Trophoblast cell (in vitro differentiated cells and primary cell): ENCODE data around the gene USP47. TPM values are rescaled to one million over a fixed set of nuclear protein-coding genes. Genes with fewer than 3 reads are reported as not detected.

Experiments
- DNase-seq, 2 donors: peaks; one replicate each; pipeline ENCODE4 v3.0.0-alpha.2; 2016
- H2AFZ ChIP-seq: 2 replicates; pipeline ENCODE4 v1.6.1; 2013; ENCODE audit warnings: low read length, moderate library complexity, mild to moderate bottlenecking; ENCODE audit not compliant: insufficient read depth, poor library complexity
- H2AK5ac ChIP-seq: 2 replicates; pipeline ENCODE4 v1.6.1; 2013; ENCODE audit warnings: mild to moderate bottlenecking, low read length
- H2BK120ac ChIP-seq: 2 replicates; pipeline ENCODE4 v1.6.1; 2013; ENCODE audit warnings: low read length, mild to moderate bottlenecking, moderate library complexity; ENCODE audit not compliant: insufficient read depth, poor library complexity
- H2BK12ac ChIP-seq: 2 replicates; pipeline ENCODE4 v1.6.1; 2013; ENCODE audit warnings: mild to moderate bottlenecking, low read length, moderate library complexity
- H2BK5ac ChIP-seq: 2 replicates; pipeline ENCODE4 v1.6.1; 2013; ENCODE audit warnings: low read length, low read depth, moderate library complexity, mild to moderate bottlenecking; ENCODE audit not compliant: poor library complexity
- H3K14ac ChIP-seq: 2 replicates; pipeline ENCODE4 v1.6.1; 2013; ENCODE audit warnings: mild to moderate bottlenecking, low read length
- H3K18ac ChIP-seq: 2 replicates; pipeline ENCODE4 v1.6.1; 2013; ENCODE audit warnings: mild to moderate bottlenecking, low read length
- H3K23ac ChIP-seq: 2 replicates; pipeline ENCODE4 v1.6.1; 2013; ENCODE audit warnings: low read length
- H3K27ac ChIP-seq: 2 replicates; pipeline ENCODE4 v1.5.1; 2013; ENCODE audit warnings: low read depth, mild to moderate bottlenecking, inconsistent platforms, low read length, moderate library complexity
- H3K27me3 ChIP-seq: 2 replicates; pipeline ENCODE4 v1.6.1; 2013; ENCODE audit warnings: inconsistent platforms, mild to moderate bottlenecking, low read length, moderate library complexity; ENCODE audit not compliant: insufficient read depth
- H3K36me3 ChIP-seq, 2 experiments: 1 replicate in 1 of 2; 2 replicates in 1 of 2; pipeline ENCODE4 v1.6.1; 2013; ENCODE audit warnings: low read length in 2 of 2, mild to moderate bottlenecking in 2 of 2, moderate library complexity in 1 of 2; ENCODE audit not compliant: insufficient read depth in 2 of 2, control insufficient read depth in 1 of 2
- H3K4ac ChIP-seq: 2 replicates; pipeline ENCODE4 v1.6.1; 2013; ENCODE audit warnings: low read depth, mild to moderate bottlenecking, low read length, moderate library complexity
- H3K4me1 ChIP-seq, 2 experiments: 1 replicate in 1 of 2; 2 replicates in 1 of 2; pipeline ENCODE4 v1.6.1; 2013; ENCODE audit warnings: low read length in 2 of 2, mild to moderate bottlenecking in 2 of 2, moderate library complexity in 1 of 2; ENCODE audit not compliant: insufficient read depth in 2 of 2, control insufficient read depth in 1 of 2
- H3K4me2 ChIP-seq: 2 replicates; pipeline ENCODE4 v1.6.1; 2013; ENCODE audit warnings: inconsistent platforms, mild to moderate bottlenecking, low read length, moderate library complexity
- H3K4me3 ChIP-seq: 2 replicates; pipeline ENCODE4 v1.5.1; 2013; ENCODE audit warnings: mild to moderate bottlenecking, low read depth, low read length, inconsistent platforms
- H3K79me1 ChIP-seq: one replicate; pipeline ENCODE4 v1.6.1; 2013; ENCODE audit warnings: low read length
- H3K79me2 ChIP-seq: 2 replicates; pipeline ENCODE4 v1.6.1; 2013; ENCODE audit warnings: low read length, mild to moderate bottlenecking; ENCODE audit not compliant: control insufficient read depth, insufficient read depth, poor library complexity
- H3K9ac ChIP-seq: 2 replicates; pipeline ENCODE4 v1.6.1; 2013; ENCODE audit warnings: mild to moderate bottlenecking, low read length
- H3K9me3 ChIP-seq: 2 replicates; pipeline ENCODE4 v1.6.1; 2013; ENCODE audit warnings: low read depth, mild to moderate bottlenecking, control low read depth, inconsistent platforms, low read length; ENCODE audit not compliant: insufficient read depth
- H4K12ac ChIP-seq: 2 replicates; pipeline ENCODE4 v1.6.1; 2013; ENCODE audit warnings: low read depth, mild to moderate bottlenecking, low read length, moderate library complexity
- H4K8ac ChIP-seq: 2 replicates; pipeline ENCODE4 v1.6.1; 2013; ENCODE audit warnings: low read depth, mild to moderate bottlenecking, low read length, moderate library complexity
- H4K91ac ChIP-seq: one replicate; pipeline ENCODE4 v1.6.1; 2013; ENCODE audit warnings: low read depth, mild to moderate bottlenecking, low read length, moderate library complexity
- WGBS: extraction: QIAGEN DNeasy Blood & Tissue Kit; methylation state at CpG from one replicate; pipeline ENCODE4 v1.1.7; 2013; ENCODE audit warnings: missing lambda C conversion rate; ENCODE audit not compliant: insufficient read length, insufficient coverage; ENCODE audit errors: extremely low coverage; 5-methylcytosine and 5-hydroxymethylcytosine counted together
- polyA plus RNA-seq: library from polyadenylated mRNA; stranded (reverse); fragments of 200-250 nt; gene quantifications from 2 replicates; pipeline ENCODE4 v1.2.3, GENCODE V29; 2013

The USP47 gene, protein sequence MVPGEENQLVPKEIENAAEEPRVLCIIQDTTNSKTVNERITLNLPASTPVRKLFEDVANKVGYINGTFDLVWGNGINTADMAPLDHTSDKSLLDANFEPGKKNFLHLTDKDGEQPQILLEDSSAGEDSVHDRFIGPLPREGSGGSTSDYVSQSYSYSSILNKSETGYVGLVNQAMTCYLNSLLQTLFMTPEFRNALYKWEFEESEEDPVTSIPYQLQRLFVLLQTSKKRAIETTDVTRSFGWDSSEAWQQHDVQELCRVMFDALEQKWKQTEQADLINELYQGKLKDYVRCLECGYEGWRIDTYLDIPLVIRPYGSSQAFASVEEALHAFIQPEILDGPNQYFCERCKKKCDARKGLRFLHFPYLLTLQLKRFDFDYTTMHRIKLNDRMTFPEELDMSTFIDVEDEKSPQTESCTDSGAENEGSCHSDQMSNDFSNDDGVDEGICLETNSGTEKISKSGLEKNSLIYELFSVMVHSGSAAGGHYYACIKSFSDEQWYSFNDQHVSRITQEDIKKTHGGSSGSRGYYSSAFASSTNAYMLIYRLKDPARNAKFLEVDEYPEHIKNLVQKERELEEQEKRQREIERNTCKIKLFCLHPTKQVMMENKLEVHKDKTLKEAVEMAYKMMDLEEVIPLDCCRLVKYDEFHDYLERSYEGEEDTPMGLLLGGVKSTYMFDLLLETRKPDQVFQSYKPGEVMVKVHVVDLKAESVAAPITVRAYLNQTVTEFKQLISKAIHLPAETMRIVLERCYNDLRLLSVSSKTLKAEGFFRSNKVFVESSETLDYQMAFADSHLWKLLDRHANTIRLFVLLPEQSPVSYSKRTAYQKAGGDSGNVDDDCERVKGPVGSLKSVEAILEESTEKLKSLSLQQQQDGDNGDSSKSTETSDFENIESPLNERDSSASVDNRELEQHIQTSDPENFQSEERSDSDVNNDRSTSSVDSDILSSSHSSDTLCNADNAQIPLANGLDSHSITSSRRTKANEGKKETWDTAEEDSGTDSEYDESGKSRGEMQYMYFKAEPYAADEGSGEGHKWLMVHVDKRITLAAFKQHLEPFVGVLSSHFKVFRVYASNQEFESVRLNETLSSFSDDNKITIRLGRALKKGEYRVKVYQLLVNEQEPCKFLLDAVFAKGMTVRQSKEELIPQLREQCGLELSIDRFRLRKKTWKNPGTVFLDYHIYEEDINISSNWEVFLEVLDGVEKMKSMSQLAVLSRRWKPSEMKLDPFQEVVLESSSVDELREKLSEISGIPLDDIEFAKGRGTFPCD (N-terminal part only)
- 30.9 and 31.7 TPM in 2 replicates for polyA plus RNA-seq

DNA sequence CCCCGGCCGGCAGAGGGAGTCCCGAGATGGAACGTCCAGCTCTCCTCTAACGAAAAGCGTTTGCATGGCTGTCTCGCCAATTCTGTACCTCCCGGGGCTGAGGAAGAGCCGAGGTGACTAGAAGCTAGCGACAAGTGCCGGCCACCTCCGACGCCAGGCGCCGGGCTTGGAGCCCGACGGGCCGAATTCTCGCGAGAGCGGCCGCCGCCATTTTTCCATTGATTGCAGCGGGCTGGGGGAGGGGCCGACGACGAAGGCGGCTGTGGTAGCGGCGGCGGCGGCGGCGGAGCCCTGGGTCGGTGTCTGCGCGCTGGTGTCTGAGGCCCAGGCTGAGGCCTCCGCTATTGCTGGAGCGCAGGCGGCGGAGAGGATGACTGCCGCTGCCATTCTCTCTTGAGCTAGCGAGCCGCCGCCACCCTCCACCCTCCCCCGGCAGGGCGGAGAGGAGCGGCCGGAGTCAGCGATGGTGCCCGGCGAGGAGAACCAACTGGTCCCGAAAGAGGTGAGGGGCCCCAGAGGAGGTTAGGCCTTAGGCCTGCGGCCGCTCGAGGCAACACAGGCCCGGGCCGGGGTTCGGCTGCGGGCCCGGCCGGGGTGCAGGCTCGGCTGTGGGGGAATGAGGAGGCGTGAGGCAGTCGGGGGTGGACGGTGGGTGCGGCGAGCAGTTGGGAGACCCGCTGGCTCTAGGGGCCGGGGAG lies at the start of gene USP47:
TSS of gene USP47 (plus strand) at position 250 of the 698 bp plus-strand sequence. CDS start at position 464, 214 bp downstream.
- Histone ChIP-seq H2BK120ac (peak within 1 kb of the TSS; percentile 94), H2AK5ac (peak within 1 kb of the TSS; percentile 85), H3K4ac (peak within 1 kb of the TSS; percentile 98), H3K79me1 (peaks cover 13% of the 10 kb centered on the region), H3K79me2 (peaks cover 10% of the 10 kb centered on the region), H3K4me2 (peak within 1 kb of the TSS; percentile 83), H3K23ac (no peak within 1 kb of the TSS), H3K9me3 (no peaks in the 10 kb centered on the region), H4K12ac (peak within 1 kb of the TSS; percentile 98), H3K27me3 (no peaks in the 10 kb centered on the region), H3K36me3 (no peaks in the 10 kb centered on the region), H2BK12ac (peak within 1 kb of the TSS; percentile 41), H3K14ac (peak within 1 kb of the TSS; percentile 99), H2BK5ac (peak within 1 kb of the TSS; percentile 96), H2AFZ (peak within 1 kb of the TSS; percentile 90), H3K4me3 (peak within 1 kb of the TSS; percentile 97), H3K18ac (peak within 1 kb of the TSS; percentile 99), H3K27ac (peak within 1 kb of the TSS; percentile 99), H3K4me1 (peaks cover 3 to 5% of the 10 kb centered on the region in 2 experiments), H4K91ac (peak within 1 kb of the TSS; percentile 99), H3K9ac (peak within 1 kb of the TSS; percentile 95), H4K8ac (peak within 1 kb of the TSS; percentile 100)
- no CpG with 5 or more reads among the region's 70 CpGs for WGBS
- peak; percentile 91 to 97 for DNase-seq

DNA sequence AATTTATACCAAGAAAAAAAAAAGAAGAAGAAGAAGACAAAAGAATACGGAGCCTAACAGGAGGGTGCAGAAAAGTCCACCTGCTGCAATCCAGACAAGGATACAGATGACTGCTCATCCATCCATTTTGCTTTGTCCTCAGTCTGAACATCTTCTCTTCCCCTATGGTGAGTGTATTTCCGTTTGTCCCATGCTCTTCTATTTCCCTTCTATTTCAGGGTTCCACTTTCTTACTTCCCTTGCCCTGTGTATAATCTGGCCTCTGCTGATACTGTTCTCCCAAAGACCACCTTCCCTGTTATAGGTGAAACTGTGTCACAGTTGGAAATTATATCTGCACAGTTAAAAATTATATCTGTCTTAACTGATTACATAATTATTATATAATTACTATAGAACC lies 48.7 kb upstream of the USP47 start:
- no peak overlapping the region for H2AK5ac ChIP-seq

DNA sequence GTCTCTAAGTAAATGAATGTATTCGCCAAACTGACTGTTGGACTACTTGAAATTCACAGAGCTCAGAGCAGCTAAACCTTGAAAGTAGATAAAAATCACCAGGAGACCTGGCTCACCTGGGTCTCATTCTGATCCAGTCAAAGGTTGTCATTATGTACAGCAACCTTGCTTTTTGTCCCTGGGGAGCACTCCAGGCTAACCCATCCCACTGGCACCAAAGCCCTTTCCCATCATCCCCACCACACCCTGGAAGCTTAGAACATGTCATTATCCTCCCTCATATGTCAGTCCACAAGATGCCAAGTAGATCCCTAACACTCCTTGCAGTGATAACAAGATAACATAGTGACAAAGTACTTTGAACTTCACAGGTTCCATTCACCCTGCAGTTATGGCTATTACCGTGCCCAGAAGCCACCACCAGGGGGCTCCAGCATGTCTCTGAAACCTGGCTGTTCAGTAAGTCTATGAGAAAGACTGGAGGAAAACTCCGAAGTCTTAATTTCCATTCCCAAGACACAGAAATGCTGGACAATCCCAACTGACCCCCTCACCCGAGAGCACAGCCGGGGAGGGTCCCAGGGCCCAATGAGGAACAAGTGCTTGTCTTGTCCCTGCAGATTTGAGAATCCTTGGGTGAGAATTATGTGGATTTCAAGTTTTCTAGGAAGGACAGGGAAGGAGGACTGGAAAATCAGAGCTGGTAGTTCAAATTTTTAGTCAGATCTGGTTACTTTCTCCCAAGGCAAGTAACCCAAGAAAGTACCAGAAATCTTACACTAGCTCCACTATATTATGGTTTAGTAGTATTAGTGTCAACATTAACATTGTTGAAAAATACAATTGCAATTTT lies 43.0 kb upstream of the USP47 start:
- H3K9me3 ChIP-seq = no peaks in the 10 kb centered on the region
- no peak overlapping the region for H4K12ac ChIP-seq
- H3K79me1 ChIP-seq = no peaks in the 10 kb centered on the region
- H2BK5ac ChIP-seq = no peak overlapping the region
- no peak overlapping the region for H2AK5ac ChIP-seq
- H2AFZ ChIP-seq = no peak overlapping the region
- H3K4me3 ChIP-seq = no peak overlapping the region
- H3K14ac ChIP-seq = no peak overlapping the region
- H3K18ac ChIP-seq = no peak overlapping the region
- no peak overlapping the region for H3K4ac ChIP-seq
- H3K79me2 ChIP-seq = no peaks in the 10 kb centered on the region
- H2BK120ac ChIP-seq = no peak overlapping the region
- no peak overlapping the region for H3K9ac ChIP-seq
- H4K91ac ChIP-seq = no peak overlapping the region
- no CpG with 5 or more reads among the region's 5 CpGs for WGBS
- H3K23ac ChIP-seq = no peak overlapping the region
- no peaks in the 10 kb centered on the region for H3K27me3 ChIP-seq
- H3K27ac ChIP-seq = no peak overlapping the region
- H2BK12ac ChIP-seq = no peak overlapping the region
- no peaks in the 10 kb centered on the region for H3K4me1 ChIP-seq
- H4K8ac ChIP-seq = no peak overlapping the region
- H3K4me2 ChIP-seq = no peak overlapping the region
- H3K36me3 ChIP-seq = no peaks in the 10 kb centered on the region
- peak; percentile 51 to 93 for DNase-seq

More for the DNA sequence above, 48.7 kb upstream of the USP47 start:
- no peak overlapping the region for H4K12ac ChIP-seq
- no peak for DNase-seq
- no peak overlapping the region for H3K4me2 ChIP-seq
- H3K9ac ChIP-seq = no peak overlapping the region
- WGBS = no CpG with 5 or more reads among the region's 2 CpGs
- H2AFZ ChIP-seq = no peak overlapping the region
- H2BK120ac ChIP-seq = no peak overlapping the region
- no peaks in the 10 kb centered on the region for H3K79me2 ChIP-seq
- H3K14ac ChIP-seq = no peak overlapping the region
- no peak overlapping the region for H3K27ac ChIP-seq
- H3K4me1 ChIP-seq = no peaks in the 10 kb centered on the region
- H3K4ac ChIP-seq = no peak overlapping the region
- no peak overlapping the region for H4K8ac ChIP-seq
- no peak overlapping the region for H2BK12ac ChIP-seq
- no peaks in the 10 kb centered on the region for H3K27me3 ChIP-seq
- H3K4me3 ChIP-seq = no peak overlapping the region
- no peak overlapping the region for H2BK5ac ChIP-seq
- no peak overlapping the region for H4K91ac ChIP-seq
- H3K9me3 ChIP-seq = no peaks in the 10 kb centered on the region
- H3K18ac ChIP-seq = no peak overlapping the region
- H3K23ac ChIP-seq = peak overlapping the region; percentile 6
- H3K36me3 ChIP-seq = no peaks in the 10 kb centered on the region
- no peaks in the 10 kb centered on the region for H3K79me1 ChIP-seq
